H1 (cell line): ENCODE results near the gene CLTCL1.

Experiments used
- ATF2 ChIP-seq: IDR thresholded peaks from 2 replicates; pipeline ENCODE4 v1.6.1; 2012; ENCODE audit warnings: low read length, inconsistent platforms
- BACH1 ChIP-seq: IDR thresholded peaks from 2 replicates; pipeline ENCODE4 v1.6.1; 2012; ENCODE audit warnings: low read length, improper control_type of control experiment
- BCL11A ChIP-seq, 2 experiments: IDR thresholded peaks; one replicate each; pipeline ENCODE4 v1.6.1; 2011; ENCODE audit warnings: low read depth in 2 of 2, low read length in 2 of 2, mild to moderate bottlenecking in 2 of 2
- BRCA1 ChIP-seq: IDR thresholded peaks from 2 replicates; pipeline ENCODE4 v1.6.1; 2012; ENCODE audit warnings: low read depth, low read length, improper control_type of control experiment
- CHD1 ChIP-seq: IDR thresholded peaks from 2 replicates; pipeline ENCODE4 v1.6.1; 2012; ENCODE audit warnings: low read depth, low read length, improper control_type of control experiment
- CREB1 ChIP-seq: IDR thresholded peaks from 2 replicates; pipeline ENCODE4 v1.6.1; 2012; ENCODE audit warnings: inconsistent platforms
- CTCF ChIP-seq, 3 experiments: IDR thresholded peaks; 1 replicate in 2 of 3; 2 replicates in 1 of 3; pipeline versions ENCODE4 v1.5.1 to v1.6.1; 2011; ENCODE audit warnings: low read length in 3 of 3, mild to moderate bottlenecking in 3 of 3, inconsistent platforms in 2 of 3, low read depth in 1 of 3, moderate library complexity in 1 of 3; ENCODE audit not compliant: insufficient read depth in 1 of 3; ENCODE audit errors: control extremely low read depth in 1 of 3
- E2F6 ChIP-seq: IDR thresholded peaks from 2 replicates; pipeline ENCODE4 v1.6.1; 2012; ENCODE audit warnings: inconsistent platforms
- FOSL1 ChIP-seq: IDR thresholded peaks from 2 replicates; pipeline ENCODE4 v1.6.1; 2011; ENCODE audit warnings: mild to moderate bottlenecking, low read depth, low read length, moderate library complexity; ENCODE audit not compliant: insufficient read depth
- JUND ChIP-seq: IDR thresholded peaks from 2 replicates; pipeline ENCODE4 v1.6.1; 2011; ENCODE audit warnings: mild to moderate bottlenecking, improper control_type of control experiment, low read length
- RFX5 ChIP-seq: IDR thresholded peaks from 2 replicates; pipeline ENCODE4 v1.6.1; 2011; ENCODE audit warnings: low read depth, low read length, improper control_type of control experiment, borderline replicate concordance
- SIX5 ChIP-seq: IDR thresholded peaks from 2 replicates; pipeline ENCODE4 v1.6.1; 2011; ENCODE audit warnings: mild to moderate bottlenecking, low read depth, low read length
- SRF ChIP-seq: IDR thresholded peaks from 2 replicates; pipeline ENCODE4 v1.6.1; 2011; ENCODE audit warnings: mild to moderate bottlenecking, low read depth, low read length, moderate library complexity
- USF2 ChIP-seq: IDR thresholded peaks from 2 replicates; pipeline ENCODE4 v1.6.1; 2011; ENCODE audit warnings: low read length, improper control_type of control experiment

GRCh38 chr22:19180740-19181410 is 110.6 kb downstream of the CLTCL1 start:
- TF ChIP-seq SIX5 (no peak), CHD1 (no peak), BACH1 (no peak), CTCF (IDR thresholded peaks at IDR 0.05; ENCODE audit: control extremely low read depth in 1 of 3, insufficient read depth in 1 of 3, low read depth in 1 of 3, low read length in 3 of 3) (no peak), USF2 (no peak), ATF2 (no peak), E2F6 (no peak), BCL11A (IDR thresholded peaks at IDR 0.05; ENCODE audit: low read depth in 2 of 2, low read length in 2 of 2) (no peak), FOSL1 (no peak), RFX5 (no peak), CREB1 (no peak), JUND (no peak), BRCA1 (no peak), SRF (no peak)
